Tibial nerve (tissue), 3 donors: ENCODE data around the gene PHACTR4.
"Not testable (repeated sequence)": the region's sequence is repeated elsewhere in the genome, so short reads cannot be mapped to it uniquely, and the experiment has no call there.

Experiments
- CTCF ChIP-seq, 5 experiments: fragments of 200-600 bp in 3 of 5; fragments of 450-650 bp in 2 of 5; sonication (generic) in 3 of 5; IDR thresholded peaks; one replicate each; pipeline ENCODE4 v1.5.1; 2016 to 2019; ENCODE audit warnings: antibody characterized with exemption in 5 of 5, mild to moderate bottlenecking in 3 of 5, moderate library complexity in 2 of 5
- POLR2A ChIP-seq, 2 donors: fragments of 450-650 bp; IDR thresholded peaks; one replicate each; pipeline ENCODE4 v1.6.1; 2017; ENCODE audit warnings: antibody characterized with exemption in 2 of 2, mild to moderate bottlenecking in 2 of 2, moderate library complexity in 2 of 2

GRCh38 chr1:28520796-28521195, 151.3 kb downstream of the PHACTR4 start:
- TF ChIP-seq CTCF, POLR2A (IDR thresholded peaks at IDR 0.05): not testable (repeated sequence)
